ENCODE measurements around the gene SLC22A4. TPM values are rescaled to one million over a fixed set of nuclear protein-coding genes. Genes with fewer than 3 reads are reported as not detected.

SLC22A4 gene
- total and polyA plus RNA-seq, 2 experiments from 2014 or later, result 1.4 to 3.3 TPM

DNA sequence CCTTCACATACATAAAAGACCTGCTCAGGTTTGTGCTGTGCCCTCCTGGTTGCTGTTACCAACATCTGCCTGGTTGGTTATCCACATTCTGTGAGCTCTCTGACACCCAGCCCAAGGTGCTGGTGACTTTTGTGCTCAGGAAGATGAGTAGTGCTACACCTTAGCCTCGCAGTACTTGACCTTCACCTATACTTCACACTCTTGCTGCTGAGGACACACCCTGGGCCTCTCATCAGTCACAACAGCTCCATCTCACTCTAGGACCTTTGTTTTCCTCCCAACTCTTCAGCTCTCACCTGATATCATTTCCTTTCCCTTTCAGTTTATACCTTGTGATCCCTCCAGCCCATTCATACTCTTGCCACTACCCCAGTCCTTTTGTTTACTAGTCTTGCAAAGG is 64.6 kb downstream of the SLC22A4 start:
- H3K79me2 ChIP-seq, result no peaks in the 10 kb centered on the region
- H2AFZ ChIP-seq, result no peak overlapping the region
- no peaks in the 10 kb centered on the region for H3K27me3 ChIP-seq
- DNase-seq (ENCODE audit: low spot score), result no peak
- H3K9me2 ChIP-seq (replicated peaks; ENCODE audit: insufficient read depth), result no peaks in the 10 kb centered on the region
- peaks cover 17% of the 10 kb centered on the region for H3K4me1 ChIP-seq (ENCODE audit: insufficient read depth)
- 100% methylated on average over 1 of the region's 1 CpG for WGBS (ENCODE audit: low lambda C conversion rate, missing lambda C conversion rate)
- peak overlapping the region; percentile 76 for H3K27ac ChIP-seq
- no peaks in the 10 kb centered on the region for H4K20me1 ChIP-seq (ENCODE audit: insufficient read depth, poor library complexity, severe bottlenecking)
- TF ChIP-seq EZH2 (IDR thresholded peaks at IDR 0.05; ENCODE audit: borderline replicate concordance), result no peak
- no peak for TF ChIP-seq EZH2phosphoT487 (IDR thresholded peaks at IDR 0.05; ENCODE audit: low read depth, severe bottlenecking, unreplicated experiment)
- TF ChIP-seq, protein P1, sequence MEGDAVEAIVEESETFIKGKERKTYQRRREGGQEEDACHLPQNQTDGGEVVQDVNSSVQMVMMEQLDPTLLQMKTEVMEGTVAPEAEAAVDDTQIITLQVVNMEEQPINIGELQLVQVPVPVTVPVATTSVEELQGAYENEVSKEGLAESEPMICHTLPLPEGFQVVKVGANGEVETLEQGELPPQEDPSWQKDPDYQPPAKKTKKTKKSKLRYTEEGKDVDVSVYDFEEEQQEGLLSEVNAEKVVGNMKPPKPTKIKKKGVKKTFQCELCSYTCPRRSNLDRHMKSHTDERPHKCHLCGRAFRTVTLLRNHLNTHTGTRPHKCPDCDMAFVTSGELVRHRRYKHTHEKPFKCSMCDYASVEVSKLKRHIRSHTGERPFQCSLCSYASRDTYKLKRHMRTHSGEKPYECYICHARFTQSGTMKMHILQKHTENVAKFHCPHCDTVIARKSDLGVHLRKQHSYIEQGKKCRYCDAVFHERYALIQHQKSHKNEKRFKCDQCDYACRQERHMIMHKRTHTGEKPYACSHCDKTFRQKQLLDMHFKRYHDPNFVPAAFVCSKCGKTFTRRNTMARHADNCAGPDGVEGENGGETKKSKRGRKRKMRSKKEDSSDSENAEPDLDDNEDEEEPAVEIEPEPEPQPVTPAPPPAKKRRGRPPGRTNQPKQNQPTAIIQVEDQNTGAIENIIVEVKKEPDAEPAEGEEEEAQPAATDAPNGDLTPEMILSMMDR (IDR thresholded peaks at IDR 0.05; ENCODE audit: poor library complexity), result no peak
- peak overlapping the region; percentile 31 for H3K4me2 ChIP-seq
- H3K36me3 ChIP-seq (replicated peaks; ENCODE audit: insufficient read depth, low read depth), result no peaks in the 10 kb centered on the region
- no peaks in the 10 kb centered on the region for H3K9me3 ChIP-seq (ENCODE audit: low read depth)
- no peak overlapping the region for H3K4me3 ChIP-seq

- Histone ChIP-seq H3K36me3 (replicated peaks; ENCODE audit: insufficient read depth, low read depth) (no peaks in the 10 kb centered on the region), H3K9me2 (replicated peaks; ENCODE audit: insufficient read depth) (no peaks in the 10 kb centered on the region), H3K79me2 (peaks cover 2% of the 10 kb centered on the region), H3K4me3 (no peak overlapping the region), H3K9me3 (ENCODE audit: low read depth) (no peaks in the 10 kb centered on the region), H4K20me1 (ENCODE audit: insufficient read depth, poor library complexity, severe bottlenecking) (no peaks in the 10 kb centered on the region), H3K27ac (no peak overlapping the region), H3K4me1 (ENCODE audit: insufficient read depth) (peaks cover 22% of the 10 kb centered on the region), H3K4me2 (no peak overlapping the region), H2AFZ (no peak overlapping the region), H3K27me3 (no peaks in the 10 kb centered on the region)
- no peak for DNase-seq (ENCODE audit: low spot score)
- 100% methylated on average over 2 of the region's 2 CpGs for whole genome bisulfite sequencing (ENCODE audit: low lambda C conversion rate, missing lambda C conversion rate)
- no peak for TF ChIP-seq EZH2phosphoT487 (IDR thresholded peaks at IDR 0.05; ENCODE audit: low read depth, severe bottlenecking, unreplicated experiment)
- TF ChIP-seq EZH2 (IDR thresholded peaks at IDR 0.05; ENCODE audit: borderline replicate concordance), result no peak
- TF ChIP-seq, protein P1 (IDR thresholded peaks at IDR 0.05; ENCODE audit: poor library complexity), result no peak
Observed at GRCh38 chr5:132362086-132362485, 67.9 kb downstream of the SLC22A4 start.

DNA sequence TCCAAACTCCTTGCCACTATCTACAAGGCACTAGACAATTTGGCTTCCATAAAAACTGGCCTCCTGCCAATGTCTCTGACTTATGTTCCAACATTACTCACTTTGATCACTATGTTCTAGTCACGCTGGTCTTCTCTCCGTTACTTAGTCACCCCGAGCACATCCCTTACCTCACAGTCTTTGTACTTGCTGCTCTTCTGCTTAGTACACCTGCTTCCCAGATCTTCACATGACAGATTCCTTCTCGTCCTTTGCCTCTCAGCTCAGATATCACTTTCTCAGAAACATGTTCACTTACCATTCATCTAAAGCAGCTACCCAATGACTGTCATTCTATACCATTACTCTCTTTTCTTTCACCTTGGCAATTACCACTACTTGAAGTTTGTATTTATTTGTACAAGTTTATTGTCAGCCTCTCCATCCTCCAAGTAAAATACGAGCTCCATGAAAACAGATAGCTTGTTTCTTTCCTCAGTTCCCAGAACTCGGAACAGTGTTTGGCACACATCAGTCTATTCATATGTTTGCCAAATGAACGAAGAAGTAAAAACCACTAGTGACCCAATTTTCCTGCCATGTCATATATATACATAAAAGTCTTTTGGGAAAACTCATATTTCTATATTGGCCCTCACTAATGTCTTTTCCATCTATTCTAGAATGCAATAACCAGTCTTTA is 69.4 kb downstream of the SLC22A4 start:
- no peaks in the 10 kb centered on the region for H3K36me3 ChIP-seq (replicated peaks; ENCODE audit: insufficient read depth, low read depth)
- H3K79me2 ChIP-seq, result peaks cover 14% of the 10 kb centered on the region
- H3K4me2 ChIP-seq, result no peak overlapping the region
- H3K9me2 ChIP-seq (replicated peaks; ENCODE audit: insufficient read depth), result no peaks in the 10 kb centered on the region
- H3K4me1 ChIP-seq (ENCODE audit: insufficient read depth), result peaks cover 14% of the 10 kb centered on the region
- H4K20me1 ChIP-seq (ENCODE audit: insufficient read depth, poor library complexity, severe bottlenecking), result no peaks in the 10 kb centered on the region
- no peaks in the 10 kb centered on the region for H3K27me3 ChIP-seq
- no peaks in the 10 kb centered on the region for H3K9me3 ChIP-seq (ENCODE audit: low read depth)
- TF ChIP-seq, protein P1 (IDR thresholded peaks at IDR 0.05; ENCODE audit: poor library complexity), result no peak
- TF ChIP-seq EZH2phosphoT487 (IDR thresholded peaks at IDR 0.05; ENCODE audit: low read depth, severe bottlenecking, unreplicated experiment) (no peak), EZH2 (IDR thresholded peaks at IDR 0.05; ENCODE audit: borderline replicate concordance) (no peak)
- H3K27ac ChIP-seq, result peak overlapping the region; percentile 81
- no peak overlapping the region for H2AFZ ChIP-seq
- peak; percentile 61 for DNase-seq (ENCODE audit: low spot score)
- no peak overlapping the region for H3K4me3 ChIP-seq
- WGBS (ENCODE audit: low lambda C conversion rate, missing lambda C conversion rate), result 77% methylated on average over 7 of the region's 7 CpGs

All from hepatocyte (in vitro differentiated cells).